Heart left ventricle (tissue), 13 donors: ENCODE results near the gene LYRM7.

Experiments
- POLR2A ChIP-seq, 2 donors: fragments of 450-650 bp; IDR thresholded peaks; one replicate each; pipeline ENCODE4 v1.6.1; 2017; ENCODE audit warnings: antibody characterized with exemption in 2 of 2, mild to moderate bottlenecking in 2 of 2, moderate library complexity in 2 of 2
- TF ChIP-seq, protein P1 (sequence below), 12 donors: fragments of 200-600 bp; sonication (generic) in 4 of 12; IDR thresholded peaks; one replicate each; pipeline versions ENCODE4 v1.5.0 to v1.8.0; 2018 to 2022; ENCODE audit warnings: antibody characterized with exemption in 12 of 12, mild to moderate bottlenecking in 5 of 12
- donor health status: ischemic (EF 13 %, LVEDD 7.1; RV severe dilation, severe dysfunction).
- donor health status: DM: no; HTN: yes; CAD: no.
- donor health status: DM: no; HTN: no; CAD: no.
- donor health status: ischemic (EF 25% LVEDD 6.9; RV normal size, moderate dysfunction).
- donor health status: ischemic (EF 25% LVEDD 5.7; RV mildly dilated, moderate dysfunction).
- donor health status: ischemic (EF 35%, LVEDD 5.7; RV mildly dilated, moderate dysfunction).
- donor health status: nonischemic (EF 11% LVEDD 7.7; RV severe dilation, severe dysfunction).
- donor health status: DM: yes; HTN: yes; CAD: no.
- donor health status: PGD.
- donor health status: ischemic (EF 29% LVEDD 5.4; RV normal size, mild dysfunction).
- donor health status: nonischemic (EF 23%, LVEDD 6.1; RV moderate dilation, normal function).

- TF ChIP-seq, protein P1, sequence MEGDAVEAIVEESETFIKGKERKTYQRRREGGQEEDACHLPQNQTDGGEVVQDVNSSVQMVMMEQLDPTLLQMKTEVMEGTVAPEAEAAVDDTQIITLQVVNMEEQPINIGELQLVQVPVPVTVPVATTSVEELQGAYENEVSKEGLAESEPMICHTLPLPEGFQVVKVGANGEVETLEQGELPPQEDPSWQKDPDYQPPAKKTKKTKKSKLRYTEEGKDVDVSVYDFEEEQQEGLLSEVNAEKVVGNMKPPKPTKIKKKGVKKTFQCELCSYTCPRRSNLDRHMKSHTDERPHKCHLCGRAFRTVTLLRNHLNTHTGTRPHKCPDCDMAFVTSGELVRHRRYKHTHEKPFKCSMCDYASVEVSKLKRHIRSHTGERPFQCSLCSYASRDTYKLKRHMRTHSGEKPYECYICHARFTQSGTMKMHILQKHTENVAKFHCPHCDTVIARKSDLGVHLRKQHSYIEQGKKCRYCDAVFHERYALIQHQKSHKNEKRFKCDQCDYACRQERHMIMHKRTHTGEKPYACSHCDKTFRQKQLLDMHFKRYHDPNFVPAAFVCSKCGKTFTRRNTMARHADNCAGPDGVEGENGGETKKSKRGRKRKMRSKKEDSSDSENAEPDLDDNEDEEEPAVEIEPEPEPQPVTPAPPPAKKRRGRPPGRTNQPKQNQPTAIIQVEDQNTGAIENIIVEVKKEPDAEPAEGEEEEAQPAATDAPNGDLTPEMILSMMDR (IDR thresholded peaks at IDR 0.05) = no peak
- TF ChIP-seq POLR2A (IDR thresholded peaks at IDR 0.05) = no peak
Measured at GRCh38 chr5:131169810-131170539, 769 bp upstream of the LYRM7 start.
